SU-DHL-6 (cell line): ENCODE data around the gene PHOX2B.

Experiments used
- H2AFZ ChIP-seq: fragments of 200-600 bp; sonication (generic); 2 replicates; pipeline ENCODE4 v1.6.1; 2014; ENCODE audit warnings: low read depth, mild to moderate bottlenecking, moderate library complexity, mixed read lengths, antibody characterized with exemption, low read length; ENCODE audit not compliant: severe bottlenecking
- H3F3A ChIP-seq: fragments of 200-600 bp; shearing (Covaris generic); 2 replicates; pipeline ENCODE4 v1.6.0; 2016; ENCODE audit warnings: antibody characterized with exemption, mild to moderate bottlenecking; ENCODE audit not compliant: insufficient read depth
- H3K27ac ChIP-seq: fragments of 200-600 bp; sonication (generic); 2 replicates; pipeline ENCODE4 v1.5.1; 2016; ENCODE audit warnings: low read depth, mild to moderate bottlenecking, low read length, moderate library complexity, mixed read lengths
- H3K27me3 ChIP-seq: fragments of 200-600 bp; sonication (generic), shearing (Covaris generic); 2 replicates; pipeline ENCODE4 v1.6.0; 2014; ENCODE audit warnings: mild to moderate bottlenecking, low read length
- H3K36me3 ChIP-seq: fragments of 200-600 bp; sonication (generic); 2 replicates; pipeline ENCODE4 v1.6.1; 2014; ENCODE audit warnings: mild to moderate bottlenecking, low read length, mixed read lengths
- H3K4me2 ChIP-seq: fragments of 300-600, 200-600 bp; shearing (Covaris generic), sonication (generic); 2 replicates; pipeline ENCODE4 v1.6.0; 2014; ENCODE audit warnings: low read length, low read depth, mild to moderate bottlenecking; ENCODE audit not compliant: poor library complexity, severe bottlenecking
- H3K4me3 ChIP-seq: fragments of 200-600 bp; sonication (generic); 2 replicates; pipeline ENCODE4 v1.5.1; 2014; ENCODE audit warnings: antibody characterized with exemption, low read length, mild to moderate bottlenecking, mixed read lengths; ENCODE audit not compliant: insufficient read depth, poor library complexity, severe bottlenecking
- H3K79me2 ChIP-seq: fragments of 200-600 bp; sonication (generic); 2 replicates; pipeline ENCODE4 v1.6.1; 2014; ENCODE audit warnings: mild to moderate bottlenecking, low read length, moderate library complexity; ENCODE audit not compliant: insufficient read depth
- H3K9ac ChIP-seq: fragments of 200-600 bp; sonication (generic); 2 replicates; pipeline ENCODE4 v1.7.0; 2014; ENCODE audit warnings: mild to moderate bottlenecking, low read length
- H3K9me2 ChIP-seq: fragments of 200-600 bp; sonication (generic); replicated peaks from 2 replicates; pipeline ENCODE4 v1.6.1; 2014; ENCODE audit warnings: low read length; ENCODE audit not compliant: insufficient read depth
- H3K9me3 ChIP-seq: fragments of 200-600 bp; sonication (generic); 2 replicates; pipeline ENCODE4 v1.6.1; 2014; ENCODE audit warnings: low read length, mixed read lengths; ENCODE audit not compliant: insufficient read depth
- H4K20me1 ChIP-seq: fragments of 200-600 bp; sonication (generic); 2 replicates; pipeline ENCODE4 v1.6.1; 2014; ENCODE audit warnings: low read depth, mild to moderate bottlenecking, antibody characterized with exemption, low read length, moderate library complexity, mixed read lengths
- EZH2phosphoT487 ChIP-seq: fragments of 200-600 bp; sonication (generic), shearing (Covaris generic); conservative IDR thresholded peaks from 2 replicates; pipeline ENCODE4 v1.6.1; 2018; ENCODE audit warnings: mild to moderate bottlenecking, antibody characterized with exemption, low read length, moderate library complexity, mixed read lengths
- TF ChIP-seq, protein P1 (sequence below): fragments of 200-600 bp; sonication (generic); IDR thresholded peaks from one replicate; pipeline ENCODE4 v1.5.1; 2017; ENCODE audit warnings: antibody characterized with exemption, mild to moderate bottlenecking, low read length, moderate library complexity; ENCODE audit not compliant: insufficient read depth, poor library complexity, severe bottlenecking

The PHOX2B gene

DNA sequence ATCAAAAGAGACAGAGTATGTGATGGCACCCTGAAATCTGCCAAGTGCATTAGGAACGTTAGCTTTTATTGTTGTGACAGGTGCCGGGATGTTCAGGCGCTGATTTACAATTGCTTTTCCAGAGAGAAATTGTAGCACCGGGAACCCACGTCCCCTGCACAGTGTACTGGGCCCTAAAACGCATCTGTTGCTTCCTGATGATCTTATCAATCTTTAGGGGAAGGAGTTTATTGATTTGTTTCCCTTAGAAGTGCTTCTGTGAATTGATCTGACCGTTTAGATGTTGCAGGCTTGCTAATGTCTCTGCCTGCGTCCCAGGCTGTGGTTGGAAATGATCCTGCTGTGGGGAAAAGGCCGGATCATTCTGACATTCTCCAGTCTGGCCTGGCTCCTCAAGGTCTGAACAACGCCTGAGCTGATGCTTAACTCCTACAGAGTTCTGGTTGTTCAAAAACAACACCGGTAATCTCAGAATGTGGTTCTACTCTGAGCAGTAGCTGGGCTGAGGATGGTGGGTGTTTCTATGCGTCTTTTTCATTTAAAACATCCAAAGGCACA lies 16.9 kb downstream of the PHOX2B start:
- H3K27ac ChIP-seq: no peak overlapping the region
- H3K4me2 ChIP-seq: no peak overlapping the region
- H3F3A ChIP-seq: no peaks in the 10 kb centered on the region
- no peaks in the 10 kb centered on the region for H3K36me3 ChIP-seq
- H3K9ac ChIP-seq: no peak overlapping the region
- H4K20me1 ChIP-seq: no peaks in the 10 kb centered on the region
- H2AFZ ChIP-seq: no peak overlapping the region
- 0 out of 2 replicates have a peak, but pooled peaks cover 3% of the 10 kb centered on the region for H3K27me3 ChIP-seq
- no peak overlapping the region for H3K4me3 ChIP-seq
- H3K9me3 ChIP-seq: no peaks in the 10 kb centered on the region
- no peaks in the 10 kb centered on the region for H3K9me2 ChIP-seq
- TF ChIP-seq, protein P1, sequence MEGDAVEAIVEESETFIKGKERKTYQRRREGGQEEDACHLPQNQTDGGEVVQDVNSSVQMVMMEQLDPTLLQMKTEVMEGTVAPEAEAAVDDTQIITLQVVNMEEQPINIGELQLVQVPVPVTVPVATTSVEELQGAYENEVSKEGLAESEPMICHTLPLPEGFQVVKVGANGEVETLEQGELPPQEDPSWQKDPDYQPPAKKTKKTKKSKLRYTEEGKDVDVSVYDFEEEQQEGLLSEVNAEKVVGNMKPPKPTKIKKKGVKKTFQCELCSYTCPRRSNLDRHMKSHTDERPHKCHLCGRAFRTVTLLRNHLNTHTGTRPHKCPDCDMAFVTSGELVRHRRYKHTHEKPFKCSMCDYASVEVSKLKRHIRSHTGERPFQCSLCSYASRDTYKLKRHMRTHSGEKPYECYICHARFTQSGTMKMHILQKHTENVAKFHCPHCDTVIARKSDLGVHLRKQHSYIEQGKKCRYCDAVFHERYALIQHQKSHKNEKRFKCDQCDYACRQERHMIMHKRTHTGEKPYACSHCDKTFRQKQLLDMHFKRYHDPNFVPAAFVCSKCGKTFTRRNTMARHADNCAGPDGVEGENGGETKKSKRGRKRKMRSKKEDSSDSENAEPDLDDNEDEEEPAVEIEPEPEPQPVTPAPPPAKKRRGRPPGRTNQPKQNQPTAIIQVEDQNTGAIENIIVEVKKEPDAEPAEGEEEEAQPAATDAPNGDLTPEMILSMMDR: no peak
- no peak for TF ChIP-seq EZH2phosphoT487
- H3K79me2 ChIP-seq: no peaks in the 10 kb centered on the region

DNA sequence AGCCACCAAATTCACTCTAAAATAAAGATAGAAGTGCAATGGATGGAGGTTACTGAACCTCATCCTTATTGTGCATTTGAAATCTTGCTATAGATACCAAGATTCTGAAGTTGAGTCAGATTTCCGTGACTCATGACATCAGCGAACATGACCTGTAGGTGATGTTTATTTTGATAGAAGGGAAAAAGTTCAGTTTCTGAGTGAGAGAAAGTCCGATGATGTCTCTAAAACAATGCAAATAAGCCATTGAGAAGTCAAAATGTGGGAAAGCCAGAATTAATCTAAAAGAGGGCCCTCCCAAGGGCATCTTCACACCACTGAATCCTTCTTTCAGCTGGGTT lies 20.0 kb downstream of the PHOX2B start:
- Histone ChIP-seq H3K36me3 (no peaks in the 10 kb centered on the region), H3K9me3 (no peaks in the 10 kb centered on the region; the same call in 1 of the 2 replicates), H3K4me3 (no peak overlapping the region), H2AFZ (no peak overlapping the region), H4K20me1 (no peaks in the 10 kb centered on the region), H3K4me2 (no peak overlapping the region), H3K9me2 (no peaks in the 10 kb centered on the region), H3K27me3 (0 out of 2 replicates have a peak, but pooled peaks cover 3% of the 10 kb centered on the region), H3K9ac (no peak overlapping the region), H3F3A (no peaks in the 10 kb centered on the region), H3K79me2 (no peaks in the 10 kb centered on the region), H3K27ac (no peak overlapping the region)
- TF ChIP-seq, protein P1: no peak
- TF ChIP-seq EZH2phosphoT487: no peak

DNA sequence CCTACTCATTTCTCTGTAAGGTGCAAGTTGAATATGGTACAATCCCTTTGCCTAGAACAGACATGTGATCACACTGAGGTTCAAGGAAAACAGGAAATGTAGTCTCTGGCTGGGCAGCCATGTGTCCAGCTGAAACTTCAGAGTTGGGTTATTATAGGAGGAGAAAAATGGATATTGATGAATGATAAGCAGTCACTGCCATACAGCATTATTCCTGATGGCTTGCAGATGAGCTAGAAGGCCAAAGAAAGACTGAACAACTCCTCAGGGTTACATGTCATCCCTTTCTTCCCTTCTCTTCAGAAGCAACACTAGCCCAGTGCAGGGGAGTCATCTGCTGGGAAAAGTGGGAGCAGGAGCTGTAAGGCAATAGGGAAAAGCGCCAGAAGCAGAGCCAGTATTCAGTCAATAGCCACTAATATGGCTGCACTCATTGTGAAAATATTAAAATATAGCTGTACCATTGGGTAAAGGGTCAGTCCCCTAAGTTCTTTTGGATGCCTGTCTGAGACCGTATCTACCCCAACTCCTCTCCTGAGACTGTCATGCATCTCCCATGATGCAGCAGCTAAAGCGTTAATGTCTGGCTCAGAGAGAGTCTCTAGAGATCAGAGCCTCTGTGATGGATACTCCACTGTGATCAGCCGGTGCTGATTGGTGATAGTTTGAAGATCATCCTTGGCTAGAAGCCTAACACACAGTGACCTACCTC lies 20.5 kb downstream of the PHOX2B start:
- no peak overlapping the region for H2AFZ ChIP-seq
- no peaks in the 10 kb centered on the region for H4K20me1 ChIP-seq
- H3K9ac ChIP-seq: no peak overlapping the region
- no peaks in the 10 kb centered on the region; the same call in 1 of the 2 replicates for H3K9me3 ChIP-seq
- no peaks in the 10 kb centered on the region for H3F3A ChIP-seq
- H3K4me3 ChIP-seq: no peak overlapping the region
- H3K36me3 ChIP-seq: no peaks in the 10 kb centered on the region
- no peaks in the 10 kb centered on the region for H3K79me2 ChIP-seq
- no peaks in the 10 kb centered on the region for H3K9me2 ChIP-seq
- H3K27ac ChIP-seq: no peak overlapping the region
- H3K27me3 ChIP-seq: 0 out of 2 replicates have a peak, but pooled peaks cover 3% of the 10 kb centered on the region
- no peak overlapping the region for H3K4me2 ChIP-seq
- TF ChIP-seq, protein P1: no peak
- no peak for TF ChIP-seq EZH2phosphoT487
